Activated naive CD8-positive, alpha-beta T cell treated with anti-CD3 and anti-CD28 coated beads, Interleukin-2, amount 50 U/mL, for 24 hours (primary cell): Measurements from ENCODE around the gene ACTC1.

ENCODE experiments used
- ATAC-seq: fragments of 150-1000 bp; cut with Tn5 transposase; one replicate; pipeline ENCODE4 v1.10.0; 2021
- DNase-seq: peaks from one replicate; pipeline ENCODE4 v3.0.0; 2021
- H3K27ac Mint-ChIP-seq: one replicate; pipeline ENCODE4 v1.8.0; 2021; ENCODE audit warnings: mild to moderate bottlenecking, mixed read lengths
- H3K27me3 Mint-ChIP-seq: one replicate; pipeline ENCODE4 v1.8.0; 2021; ENCODE audit warnings: mixed read lengths
- H3K36me3 Mint-ChIP-seq: one replicate; pipeline ENCODE4 v1.8.0; 2021; ENCODE audit warnings: low read depth, mixed read lengths
- H3K4me1 Mint-ChIP-seq: one replicate; pipeline ENCODE4 v1.8.0; 2021; ENCODE audit warnings: mixed read lengths
- H3K4me3 Mint-ChIP-seq: one replicate; pipeline ENCODE4 v1.8.0; 2021; ENCODE audit warnings: mild to moderate bottlenecking, moderate library complexity, mixed read lengths
- H3K9me3 Mint-ChIP-seq: one replicate; pipeline ENCODE4 v1.8.0; 2021; ENCODE audit warnings: mixed read lengths

Gene ACTC1

GRCh38 chr15:34757262-34757661, 38.1 kb downstream of the ACTC1 start:
- no peak for DNase-seq
- no peak overlapping the region for H3K27ac Mint-ChIP-seq
- H3K36me3 Mint-ChIP-seq, result no peaks in the 10 kb centered on the region
- no peaks in the 10 kb centered on the region for H3K9me3 Mint-ChIP-seq
- no peak for ATAC-seq
- H3K4me1 Mint-ChIP-seq, result peaks cover 2% of the 10 kb centered on the region
- no peak overlapping the region for H3K4me3 Mint-ChIP-seq
- H3K27me3 Mint-ChIP-seq, result peaks cover 49% of the 10 kb centered on the region

- H3K27ac Mint-ChIP-seq, result no peak overlapping the region
- H3K4me1 Mint-ChIP-seq, result peaks cover 2% of the 10 kb centered on the region
- DNase-seq, result no peak
- peaks cover 55% of the 10 kb centered on the region for H3K27me3 Mint-ChIP-seq
- no peak overlapping the region for H3K4me3 Mint-ChIP-seq
- H3K36me3 Mint-ChIP-seq, result no peaks in the 10 kb centered on the region
- H3K9me3 Mint-ChIP-seq, result no peaks in the 10 kb centered on the region
- no peak for ATAC-seq
These were observed 40.0 kb downstream of the ACTC1 start for GRCh38 chr15:34755419-34755773.

- H3K36me3 Mint-ChIP-seq, result no peaks in the 10 kb centered on the region
- no peaks in the 10 kb centered on the region for H3K9me3 Mint-ChIP-seq
- H3K27ac Mint-ChIP-seq, result no peak within 1 kb of the TSS
- DNase-seq (no peak), ATAC-seq (peak; percentile 43)
- H3K4me3 Mint-ChIP-seq, result no peak within 1 kb of the TSS
- peaks cover 2% of the 10 kb centered on the region for H3K4me1 Mint-ChIP-seq
- peaks cover 57% of the 10 kb centered on the region for H3K27me3 Mint-ChIP-seq
These were observed 40.5 kb downstream of the ACTC1 start, which contains the start of gene GJD2 for GRCh38 chr15:34754674-34755418. GJD2 (minus strand) TSS chr15:34754998; CDS start chr15:34754488, 510 bp downstream.

- Mint-ChIP-seq H3K9me3 (no peaks in the 10 kb centered on the region), H3K36me3 (no peaks in the 10 kb centered on the region), H3K4me1 (peaks cover 2% of the 10 kb centered on the region), H3K4me3 (no peak overlapping the region), H3K27ac (no peak overlapping the region), H3K27me3 (peaks cover 57% of the 10 kb centered on the region)
- no peak for ATAC-seq
- no peak for DNase-seq
These were observed 41.2 kb downstream of the ACTC1 start for GRCh38 chr15:34754171-34754601.

GRCh38 chr15:34753236-34753894, 42.0 kb downstream of the ACTC1 start:
- Mint-ChIP-seq H3K27me3 (peaks cover 52% of the 10 kb centered on the region), H3K27ac (no peak overlapping the region), H3K4me3 (no peak overlapping the region), H3K36me3 (no peaks in the 10 kb centered on the region), H3K9me3 (no peaks in the 10 kb centered on the region), H3K4me1 (peaks cover 2% of the 10 kb centered on the region)
- DNase-seq, result no peak
- no peak for ATAC-seq

GRCh38 chr15:34749691-34750090, 45.7 kb downstream of the ACTC1 start:
- H3K27ac Mint-ChIP-seq, result no peak overlapping the region
- no peak overlapping the region for H3K4me3 Mint-ChIP-seq
- no peaks in the 10 kb centered on the region for H3K36me3 Mint-ChIP-seq
- H3K27me3 Mint-ChIP-seq, result peaks cover 42% of the 10 kb centered on the region
- H3K9me3 Mint-ChIP-seq, result no peaks in the 10 kb centered on the region
- ATAC-seq (no peak), DNase-seq (no peak)
- H3K4me1 Mint-ChIP-seq, result peaks cover 2% of the 10 kb centered on the region
